Stimulated activated naive B cell treated with anti-CD40 and anti-IgM and Interleukin-4, amounts not matched to agents 10 μg/mL and 1 μg/mL and 100 μg/mL, for 72 hours (primary cell): ENCODE results near the gene PUSL1.

Experiments used
- ATAC-seq, 2 donors: fragments of 150-1000 bp; cut with Tn5 transposase; replicated peaks; 2 replicates each; pipeline ENCODE4 v1.10.0; 2021; ENCODE audit warnings: moderate library complexity in 1 of 2
- DNase-seq: peaks from one replicate; pipeline ENCODE4 v3.0.0; 2021
- H3K27ac Mint-ChIP-seq: one replicate; pipeline ENCODE4 v1.8.0; 2022; ENCODE audit warnings: mild to moderate bottlenecking, mixed read lengths
- H3K27me3 Mint-ChIP-seq, 2 donors: one replicate each; pipeline ENCODE4 v1.8.0; 2022; ENCODE audit warnings: mixed read lengths in 2 of 2
- H3K36me3 Mint-ChIP-seq, 2 donors: one replicate each; pipeline ENCODE4 v1.8.0; 2022; ENCODE audit warnings: mixed read lengths in 2 of 2, mild to moderate bottlenecking in 1 of 2
- H3K4me1 Mint-ChIP-seq, 2 donors: one replicate each; pipeline ENCODE4 v1.8.0; 2022; ENCODE audit warnings: mixed read lengths in 2 of 2, mild to moderate bottlenecking in 1 of 2
- H3K4me3 Mint-ChIP-seq, 2 donors: one replicate each; pipeline ENCODE4 v1.8.0; 2022; ENCODE audit warnings: mild to moderate bottlenecking in 2 of 2, mixed read lengths in 2 of 2, moderate library complexity in 1 of 2
- H3K9me3 Mint-ChIP-seq, 2 donors: one replicate each; pipeline ENCODE4 v1.8.0; 2022; ENCODE audit warnings: mixed read lengths in 2 of 2, mild to moderate bottlenecking in 1 of 2

The PUSL1 gene

DNA sequence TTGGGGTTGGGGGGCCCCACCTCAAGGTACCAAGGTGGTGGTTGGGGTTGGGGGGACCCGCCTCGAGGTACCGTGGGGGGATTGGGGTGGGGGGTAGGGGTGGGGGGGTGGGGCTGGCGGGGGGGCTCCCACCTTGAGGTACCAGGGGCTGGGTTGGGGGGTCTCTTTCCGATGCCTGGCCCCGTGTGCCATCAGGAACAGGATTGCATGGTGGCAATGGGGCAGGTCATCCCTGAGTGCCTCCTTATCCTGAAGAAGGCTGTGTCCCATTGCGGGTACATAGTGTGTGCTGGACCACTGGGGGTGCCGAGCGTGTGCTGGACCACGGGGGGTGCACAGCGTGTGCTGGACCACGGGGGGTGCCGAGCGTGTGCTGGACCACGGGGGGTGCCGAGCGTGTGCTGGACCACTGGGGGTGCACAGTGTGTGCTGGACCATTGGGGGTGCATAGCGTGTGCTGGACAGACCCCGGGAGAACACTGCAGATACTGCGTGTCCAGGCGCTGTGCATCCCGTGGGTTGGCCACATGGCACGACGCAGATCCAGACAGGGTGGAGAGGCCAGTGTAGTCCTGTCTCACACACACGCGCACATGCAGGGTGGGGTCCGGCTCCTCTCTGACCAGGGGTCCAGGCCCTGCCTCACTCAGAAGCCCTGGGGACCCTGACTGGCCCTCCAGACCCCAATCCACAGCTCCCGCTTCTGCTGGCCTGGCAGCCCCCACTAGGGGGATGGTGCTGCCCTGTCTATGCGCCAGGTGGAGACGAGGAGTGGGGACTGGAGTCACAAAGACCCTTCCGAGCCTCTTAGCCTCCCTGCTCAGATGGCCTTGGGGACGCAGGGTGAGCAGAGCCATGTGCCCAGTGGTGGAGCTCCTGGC, 23.9 kb upstream of the PUSL1 start:
- Mint-ChIP-seq H3K4me3 (no peak overlapping the region), H3K27ac (no peak overlapping the region)

DNA sequence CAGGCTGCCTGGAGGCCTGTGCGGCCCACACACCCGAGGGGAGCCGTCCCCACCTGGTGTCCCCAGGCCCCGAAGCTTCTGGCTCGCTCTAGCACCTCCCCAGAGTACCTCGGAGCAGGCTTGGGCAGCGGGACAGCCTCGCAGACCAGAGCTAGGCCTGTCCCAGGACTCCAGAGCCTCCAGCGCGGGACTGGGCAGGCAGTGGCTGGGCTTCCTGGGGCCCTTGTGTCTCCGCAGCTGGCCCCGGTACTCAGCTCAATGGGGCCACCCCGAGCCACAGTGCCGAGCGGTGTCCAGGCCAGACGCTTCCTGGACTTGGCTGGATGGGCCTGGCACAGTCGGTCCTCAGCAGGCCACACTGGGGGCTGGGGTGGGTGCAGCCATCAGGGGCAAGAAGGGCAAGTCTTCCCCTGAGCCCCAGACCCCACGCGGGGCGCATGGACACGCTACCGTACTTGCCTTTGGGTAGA, 23.3 kb upstream of the PUSL1 start:
- Mint-ChIP-seq H3K4me1 (peaks cover 6% of the 10 kb centered on the region in 2 donors), H3K9me3 (no peaks in the 10 kb centered on the region)
- no peak for ATAC-seq

More for the DNA sequence above, 23.9 kb upstream of the PUSL1 start:
- DNase-seq (no peak), ATAC-seq (no peak)
- no peaks in the 10 kb centered on the region for H3K36me3 Mint-ChIP-seq
- H3K9me3 Mint-ChIP-seq: no peaks in the 10 kb centered on the region
- no peaks in the 10 kb centered on the region for H3K27me3 Mint-ChIP-seq
- peaks cover 4% of the 10 kb centered on the region in 2 donors for H3K4me1 Mint-ChIP-seq

DNA sequence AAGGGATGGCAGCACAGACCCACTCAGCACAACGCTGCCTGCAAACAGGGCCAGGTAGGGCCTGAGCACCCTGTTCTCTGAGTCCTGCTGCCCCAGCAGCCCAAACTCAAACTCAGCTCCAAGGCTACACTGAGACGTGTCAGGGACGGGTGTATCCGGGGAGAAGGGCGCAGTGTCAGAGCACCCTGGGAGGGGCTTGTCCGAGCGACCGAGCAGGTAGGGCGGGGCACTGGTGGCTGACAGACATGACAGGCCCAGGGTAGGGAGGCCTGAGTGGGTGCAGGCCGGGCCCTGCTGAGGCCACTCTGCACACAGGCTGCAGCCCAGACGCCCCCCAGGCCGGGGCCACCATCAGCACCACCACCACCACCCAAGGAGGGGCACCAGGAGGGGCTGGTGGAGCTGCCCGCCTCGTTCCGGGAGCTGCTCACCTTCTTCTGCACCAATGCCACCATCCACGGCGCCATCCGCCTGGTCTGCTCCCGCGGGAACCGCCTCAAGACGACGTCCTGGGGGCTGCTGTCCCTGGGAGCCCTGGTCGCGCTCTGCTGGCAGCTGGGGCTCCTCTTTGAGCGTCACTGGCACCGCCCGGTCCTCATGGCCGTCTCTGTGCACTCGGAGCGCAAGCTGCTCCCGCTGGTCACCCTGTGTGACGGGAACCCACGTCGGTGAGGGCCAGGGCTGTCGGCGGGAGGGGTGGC, 22.6 kb upstream of the PUSL1 start:
- H3K27ac Mint-ChIP-seq: no peak overlapping the region

More for the DNA sequence above, 23.3 kb upstream of the PUSL1 start:
- Mint-ChIP-seq H3K27me3 (peaks cover 0 to 3% of the 10 kb centered on the region in 2 donors), H3K36me3 (no peaks in the 10 kb centered on the region), H3K27ac (no peak overlapping the region), H3K4me3 (no peak overlapping the region)
- no peak for DNase-seq

DNA sequence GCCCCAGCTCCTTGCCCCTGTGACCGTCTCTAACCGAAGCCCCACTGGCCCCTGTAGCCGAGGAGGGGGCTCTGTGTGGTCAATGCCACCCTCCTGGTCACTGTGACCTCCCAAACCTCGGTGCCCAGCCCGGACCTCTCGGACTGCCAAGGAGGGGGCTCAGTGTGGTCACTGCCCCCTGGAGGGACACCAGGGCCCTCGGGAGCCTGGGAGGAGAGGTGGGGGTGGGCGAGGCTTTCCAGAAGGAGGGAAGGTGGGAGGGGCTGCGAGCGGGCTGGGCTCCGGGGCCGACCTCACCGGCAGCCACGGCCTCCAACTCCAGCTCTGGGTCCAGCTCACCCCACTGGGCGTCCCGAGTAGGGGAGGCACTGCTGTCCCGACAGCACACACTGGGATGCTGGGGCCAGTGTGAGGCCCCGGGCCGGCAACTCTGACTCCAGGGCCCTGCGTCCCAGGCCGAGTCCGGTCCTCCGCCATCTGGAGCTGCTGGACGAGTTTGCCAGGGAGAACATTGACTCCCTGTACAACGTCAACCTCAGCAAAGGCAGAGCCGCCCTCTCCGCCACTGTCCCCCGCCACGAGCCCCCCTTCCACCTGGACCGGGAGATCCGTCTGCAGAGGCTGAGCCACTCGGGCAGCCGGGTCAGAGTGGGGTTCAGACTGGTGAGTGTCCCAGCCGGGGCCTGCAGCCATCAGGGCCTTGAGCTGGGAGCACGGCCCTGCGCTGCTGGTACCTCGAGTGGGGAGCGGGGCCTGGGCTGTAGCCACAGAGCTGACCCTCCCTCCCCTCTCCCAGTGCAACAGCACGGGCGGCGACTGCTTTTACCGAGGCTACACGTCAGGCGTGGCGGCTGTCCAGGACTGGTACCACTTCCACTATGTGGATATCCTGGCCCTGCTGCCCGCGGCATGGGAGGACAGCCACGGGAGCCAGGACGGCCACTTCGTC, 21.8 kb upstream of the PUSL1 start:
- H3K27ac Mint-ChIP-seq: no peak overlapping the region
- no peak overlapping the region for H3K4me3 Mint-ChIP-seq
- no peaks in the 10 kb centered on the region for H3K36me3 Mint-ChIP-seq
- ATAC-seq (no peak), DNase-seq (no peak)
- H3K4me1 Mint-ChIP-seq: peaks cover 9 to 10% of the 10 kb centered on the region in 2 donors
- H3K9me3 Mint-ChIP-seq: no peaks in the 10 kb centered on the region
- peaks cover 0 to 6% of the 10 kb centered on the region in 2 donors for H3K27me3 Mint-ChIP-seq

More for the DNA sequence above, 22.6 kb upstream of the PUSL1 start:
- H3K27me3 Mint-ChIP-seq: peaks cover 0 to 6% of the 10 kb centered on the region in 2 donors
- ATAC-seq (no peak), DNase-seq (no peak)
- peaks cover 9 to 10% of the 10 kb centered on the region in 2 donors for H3K4me1 Mint-ChIP-seq
- no peaks in the 10 kb centered on the region for H3K36me3 Mint-ChIP-seq
- H3K4me3 Mint-ChIP-seq: no peak overlapping the region
- no peaks in the 10 kb centered on the region for H3K9me3 Mint-ChIP-seq

DNA sequence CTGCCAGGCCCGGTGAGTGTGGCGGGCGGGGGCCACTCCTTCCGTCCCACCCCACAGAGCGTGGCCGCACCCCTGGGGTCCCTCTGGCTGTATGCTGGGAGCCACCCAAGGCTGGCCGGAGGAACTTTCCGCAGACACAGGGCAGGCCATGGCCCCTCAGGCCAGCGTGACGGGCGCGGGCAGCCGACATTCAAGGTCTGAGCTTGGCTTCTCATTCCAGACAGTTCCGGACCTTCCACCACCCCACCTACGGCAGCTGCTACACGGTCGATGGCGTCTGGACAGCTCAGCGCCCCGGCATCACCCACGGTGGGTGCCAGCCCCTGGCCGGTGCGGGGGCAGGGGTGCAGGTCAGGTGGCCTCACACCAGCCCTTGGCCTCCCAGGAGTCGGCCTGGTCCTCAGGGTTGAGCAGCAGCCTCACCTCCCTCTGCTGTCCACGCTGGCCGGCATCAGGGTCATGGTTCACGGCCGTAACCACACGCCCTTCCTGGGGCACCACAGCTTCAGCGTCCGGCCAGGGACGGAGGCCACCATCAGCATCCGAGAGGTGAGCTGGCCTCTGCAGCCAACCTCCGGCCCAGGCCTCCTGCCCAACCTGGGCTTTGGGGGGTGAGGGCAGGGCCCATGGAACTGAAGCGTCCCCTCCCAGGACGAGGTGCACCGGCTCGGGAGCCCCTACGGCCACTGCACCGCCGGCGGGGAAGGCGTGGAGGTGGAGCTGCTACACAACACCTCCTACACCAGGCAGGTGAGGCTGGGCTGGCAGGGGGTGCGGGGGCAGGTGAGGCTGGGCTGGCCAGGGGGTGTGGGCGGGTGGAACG, 20.9 kb upstream of the PUSL1 start:
- no peak overlapping the region for H3K4me3 Mint-ChIP-seq
- H3K4me1 Mint-ChIP-seq: peaks cover 15 to 17% of the 10 kb centered on the region in 2 donors
- ATAC-seq: no peak

DNA sequence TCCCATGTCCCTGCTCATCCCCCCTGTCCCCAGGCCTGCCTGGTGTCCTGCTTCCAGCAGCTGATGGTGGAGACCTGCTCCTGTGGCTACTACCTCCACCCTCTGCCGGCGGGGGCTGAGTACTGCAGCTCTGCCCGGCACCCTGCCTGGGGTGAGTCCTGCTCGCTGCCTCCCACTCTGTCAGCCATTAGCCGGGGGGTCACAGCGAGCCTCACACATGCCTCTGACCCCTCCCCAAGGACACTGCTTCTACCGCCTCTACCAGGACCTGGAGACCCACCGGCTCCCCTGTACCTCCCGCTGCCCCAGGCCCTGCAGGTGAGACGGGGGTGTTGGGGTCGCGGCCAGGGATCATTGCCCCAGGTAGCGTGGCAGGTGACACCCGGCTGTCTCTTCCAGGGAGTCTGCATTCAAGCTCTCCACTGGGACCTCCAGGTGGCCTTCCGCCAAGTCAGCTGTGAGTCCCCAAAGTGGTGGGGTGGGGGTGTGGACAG, 18.1 kb upstream of the PUSL1 start:
- Mint-ChIP-seq H3K4me3 (no peak overlapping the region), H3K27ac (no peak overlapping the region), H3K36me3 (peaks cover 0 to 4% of the 10 kb centered on the region in 2 donors), H3K9me3 (no peaks in the 10 kb centered on the region), H3K4me1 (peaks cover 10 to 13% of the 10 kb centered on the region in 2 donors), H3K27me3 (peaks cover 0 to 6% of the 10 kb centered on the region in 2 donors)
- DNase-seq (peak; percentile 43), ATAC-seq (peak; percentile 51 to 57)

More for the DNA sequence above, 20.9 kb upstream of the PUSL1 start:
- no peak for DNase-seq
- Mint-ChIP-seq H3K36me3 (no peaks in the 10 kb centered on the region), H3K9me3 (no peaks in the 10 kb centered on the region), H3K27ac (no peak overlapping the region), H3K27me3 (peaks cover 0 to 6% of the 10 kb centered on the region in 2 donors)

DNA sequence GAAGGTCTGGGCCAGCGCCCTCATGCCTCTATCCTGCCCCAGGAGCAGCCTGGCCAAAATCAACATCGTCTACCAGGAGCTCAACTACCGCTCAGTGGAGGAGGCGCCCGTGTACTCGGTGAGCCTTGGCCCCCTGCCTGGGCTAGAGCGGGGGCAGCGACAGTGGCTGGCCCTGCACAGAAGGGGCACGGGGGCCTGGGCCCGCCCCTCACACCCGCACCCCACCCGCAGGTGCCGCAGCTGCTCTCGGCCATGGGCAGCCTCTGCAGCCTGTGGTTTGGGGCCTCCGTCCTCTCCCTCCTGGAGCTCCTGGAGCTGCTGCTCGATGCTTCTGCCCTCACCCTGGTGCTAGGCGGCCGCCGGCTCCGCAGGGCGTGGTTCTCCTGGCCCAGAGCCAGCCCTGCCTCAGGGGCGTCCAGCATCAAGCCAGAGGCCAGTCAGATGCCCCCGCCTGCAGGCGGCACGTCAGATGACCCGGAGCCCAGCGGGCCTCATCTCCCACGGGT, 17.3 kb upstream of the PUSL1 start:
- Mint-ChIP-seq H3K27ac (no peak overlapping the region), H3K36me3 (peaks cover 0 to 7% of the 10 kb centered on the region in 2 donors), H3K4me1 (peaks cover 10 to 13% of the 10 kb centered on the region in 2 donors), H3K27me3 (peaks cover 0 to 6% of the 10 kb centered on the region in 2 donors), H3K9me3 (no peaks in the 10 kb centered on the region), H3K4me3 (no peak overlapping the region)
- no peak for DNase-seq
- no peak for ATAC-seq

DNA sequence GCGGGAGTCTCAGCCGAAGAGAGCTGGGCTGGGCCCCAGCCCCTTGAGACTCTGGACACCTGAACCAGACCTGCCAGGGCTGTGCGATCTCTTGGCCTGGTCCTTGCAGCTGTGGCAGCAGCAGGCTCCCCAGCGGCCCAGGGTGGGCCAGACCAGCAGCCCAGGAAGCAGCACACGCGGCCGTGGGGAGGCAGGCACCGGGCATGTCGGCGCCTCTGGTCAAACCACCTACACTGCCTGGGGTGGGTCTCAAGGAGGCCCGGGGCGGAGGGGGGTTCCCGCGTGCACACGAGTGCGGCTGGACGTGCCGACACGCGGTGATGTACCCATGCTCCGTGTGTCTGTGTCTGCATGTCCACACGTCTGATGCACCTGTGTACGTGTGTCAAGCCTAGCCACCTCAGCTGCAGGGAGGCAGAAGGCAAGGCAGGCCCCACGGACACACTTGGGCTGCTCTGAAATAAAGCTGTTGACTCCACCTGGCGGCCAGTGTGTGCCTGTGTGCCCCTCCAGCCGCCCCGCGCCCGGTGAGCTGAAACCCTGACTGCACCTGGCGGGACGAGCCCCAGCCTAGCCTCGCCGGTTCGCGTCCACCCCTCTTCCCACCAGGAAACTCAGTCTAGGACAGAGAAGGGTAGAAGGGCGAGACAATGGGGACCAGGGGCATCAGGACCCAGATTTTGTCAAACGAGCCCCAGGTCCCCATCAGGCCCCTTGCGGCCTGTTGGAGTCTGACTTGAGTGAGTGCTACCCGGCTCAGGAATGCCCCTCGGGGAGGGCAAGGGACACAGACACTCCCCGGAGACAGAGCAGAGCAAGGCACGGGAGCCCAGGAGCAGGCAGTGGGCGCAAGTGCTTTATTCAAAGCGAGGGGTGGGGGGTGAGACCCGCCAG, 16.6 kb upstream of the PUSL1 start:
- Mint-ChIP-seq H3K4me3 (no peak overlapping the region), H3K4me1 (peaks cover 10 to 13% of the 10 kb centered on the region in 2 donors), H3K36me3 (peaks cover 0 to 7% of the 10 kb centered on the region in 2 donors), H3K27ac (no peak overlapping the region), H3K9me3 (no peaks in the 10 kb centered on the region), H3K27me3 (peaks cover 0 to 6% of the 10 kb centered on the region in 2 donors)
- DNase-seq (peak; percentile 42), ATAC-seq (peak; percentile 92)

DNA sequence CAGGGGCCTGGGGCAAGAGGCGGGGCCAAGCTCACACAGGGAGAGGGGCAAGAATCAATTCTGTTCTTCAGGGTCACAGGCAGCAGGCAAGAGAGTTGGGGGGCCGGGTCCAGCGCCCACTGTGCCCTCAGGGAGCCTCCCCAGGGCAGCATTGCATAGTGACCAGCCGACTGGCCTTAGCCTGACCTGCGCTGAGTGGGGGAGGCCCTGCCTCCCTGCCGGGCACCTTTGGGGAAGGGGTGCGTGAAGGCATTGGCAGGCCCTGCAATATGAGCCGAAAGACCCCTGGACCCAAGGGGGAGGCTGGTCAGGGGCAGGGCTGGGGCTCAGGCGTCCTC, 16.0 kb upstream of the PUSL1 start:
- Mint-ChIP-seq H3K4me1 (peaks cover 10 to 13% of the 10 kb centered on the region in 2 donors), H3K27ac (peak overlapping the region; percentile 20), H3K27me3 (peaks cover 0 to 6% of the 10 kb centered on the region in 2 donors), H3K9me3 (no peaks in the 10 kb centered on the region), H3K4me3 (no peak overlapping the region), H3K36me3 (peaks cover 0 to 7% of the 10 kb centered on the region in 2 donors)
- DNase-seq (no peak), ATAC-seq (no peak)

DNA sequence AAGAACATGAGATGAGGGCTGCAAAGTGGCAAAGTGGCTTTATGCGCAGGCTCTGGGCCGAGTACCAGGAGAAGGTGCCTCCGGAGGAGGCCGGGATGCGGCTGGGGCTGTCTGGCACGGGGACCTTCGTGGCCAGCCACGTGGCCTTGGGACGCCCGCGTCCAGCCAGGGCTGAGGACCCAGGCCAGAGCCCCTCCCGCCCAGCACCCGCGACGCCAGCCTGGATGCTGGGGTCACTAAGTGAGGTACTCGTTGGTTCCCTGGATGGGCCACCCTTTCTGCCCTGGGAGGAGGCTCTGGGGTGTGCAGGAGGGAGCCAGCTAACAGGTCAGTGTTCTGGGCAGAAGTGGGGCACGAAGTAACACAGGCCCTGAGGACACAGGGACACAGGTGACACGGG, 15.5 kb upstream of the PUSL1 start:
- H3K36me3 Mint-ChIP-seq: peaks cover 0 to 7% of the 10 kb centered on the region in 2 donors
- no peak overlapping the region for H3K27ac Mint-ChIP-seq
- DNase-seq (no peak), ATAC-seq (no peak)
- peaks cover 10 to 13% of the 10 kb centered on the region in 2 donors for H3K4me1 Mint-ChIP-seq
- no peak overlapping the region for H3K4me3 Mint-ChIP-seq
- H3K9me3 Mint-ChIP-seq: no peaks in the 10 kb centered on the region
- peaks cover 0 to 6% of the 10 kb centered on the region in 2 donors for H3K27me3 Mint-ChIP-seq

DNA sequence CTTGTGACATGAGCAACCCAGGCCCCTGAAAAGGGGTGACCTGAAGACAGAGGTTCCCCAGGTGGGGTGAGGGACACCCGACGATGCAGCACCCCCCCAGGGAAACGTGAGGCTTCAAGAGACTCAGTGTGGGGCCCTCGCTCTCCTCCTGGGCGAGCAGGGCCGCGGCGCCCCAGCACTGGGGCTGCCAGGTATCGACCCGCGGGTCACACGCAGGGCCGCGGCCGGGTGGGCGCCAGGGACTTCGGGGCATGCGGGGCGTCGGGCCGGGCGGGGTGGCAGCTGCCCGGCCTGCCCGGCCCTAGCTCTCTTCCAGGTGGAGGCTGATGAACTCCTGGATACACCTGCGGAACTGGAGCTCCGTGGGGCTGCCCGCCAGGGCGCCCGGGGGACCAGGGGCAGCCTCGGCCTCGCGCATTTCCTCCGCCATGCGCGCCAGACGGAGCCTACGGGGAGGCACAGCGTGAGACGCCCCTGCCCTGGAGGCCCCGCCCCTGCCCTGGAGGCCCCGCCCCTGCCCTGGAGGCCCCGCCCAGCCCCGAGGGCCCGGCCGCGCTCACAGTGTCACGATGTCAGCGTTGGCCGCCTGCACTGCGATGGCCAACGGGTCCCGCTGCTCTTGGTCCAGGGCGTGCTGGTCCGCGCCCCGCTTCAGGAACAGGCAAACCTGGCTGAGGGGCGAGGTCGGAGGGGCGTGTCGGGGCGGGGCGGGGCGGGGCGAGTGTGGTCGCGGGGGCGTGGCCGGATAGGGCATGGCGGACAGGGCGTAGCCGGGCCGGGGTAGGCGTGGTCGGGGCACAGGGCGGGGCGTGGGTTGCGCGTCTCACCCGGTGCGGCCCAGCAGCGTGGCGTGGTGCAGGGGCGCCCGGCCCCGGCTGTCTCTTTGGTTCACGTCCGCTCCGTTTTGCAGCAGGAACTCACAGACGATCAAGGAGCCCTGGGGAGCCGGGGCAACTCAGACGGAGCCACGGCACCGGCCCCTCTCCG, 14.8 kb upstream of the PUSL1 start:
- DNase-seq (no peak), ATAC-seq (no peak)
- peaks cover 10 to 13% of the 10 kb centered on the region in 2 donors for H3K4me1 Mint-ChIP-seq
- no peak overlapping the region for H3K4me3 Mint-ChIP-seq
- peaks cover 0 to 6% of the 10 kb centered on the region in 2 donors for H3K27me3 Mint-ChIP-seq
- peaks cover 0 to 9% of the 10 kb centered on the region in 2 donors for H3K36me3 Mint-ChIP-seq
- H3K9me3 Mint-ChIP-seq: no peaks in the 10 kb centered on the region
- H3K27ac Mint-ChIP-seq: no peak overlapping the region
